Right lobe of liver (tissue), 6 donors: Measurements from ENCODE around the gene THBS4. TPM values are rescaled to one million over a fixed set of nuclear protein-coding genes. Genes with fewer than 3 reads are reported as not detected.
A peak's percentile ranks its signal among the peaks of the same experiment; 100 is the strongest.

Source experiments
- ATAC-seq, 4 donors: fragments of 200-7000 bp; cut with Tn5 transposase; one replicate each; pipeline ENCODE4 v1.9.1; 2020; ENCODE audit warnings: mild to moderate bottlenecking in 4 of 4, moderate library complexity in 4 of 4
- DNase-seq, 3 donors: peaks; one replicate each; pipeline ENCODE4 v3.0.0-alpha.2; 2020
- H3K27ac ChIP-seq, 3 donors: fragments of 200-600 bp; one replicate each; pipeline ENCODE4 v1.8.0; 2022
- H3K27me3 ChIP-seq, 2 donors: fragments of 200-600 bp; one replicate each; pipeline ENCODE4 v1.8.0; 2022
- H3K36me3 ChIP-seq, 4 donors: fragments of 200-600 bp; sonication (generic) in 1 of 4; one replicate each; pipeline versions ENCODE4 v1.5.1 to v1.8.0; 2017 to 2022; ENCODE audit warnings: control low read depth in 1 of 4
- H3K4me1 ChIP-seq, 4 donors: fragments of 200-600 bp; sonication (generic) in 1 of 4; one replicate each; pipeline versions ENCODE4 v1.5.1 to v1.8.0; 2017 to 2022; ENCODE audit warnings: control low read depth in 1 of 4
- H3K4me3 ChIP-seq, 3 donors: fragments of 200-600 bp; one replicate each; pipeline ENCODE4 v1.8.0; 2022
- H3K9me3 ChIP-seq, 4 donors: fragments of 200-600 bp; sonication (generic) in 1 of 4; one replicate each; pipeline versions ENCODE4 v1.5.1 to v1.8.0; 2017 to 2022; ENCODE audit warnings: control low read depth in 1 of 4
- CTCF ChIP-seq, 4 donors: fragments of 200-600 bp in 3 of 4; fragments of 450-650 bp in 1 of 4; IDR thresholded peaks; one replicate each; pipeline versions ENCODE4 v1.5.1 to v1.8.0; 2016 to 2022; ENCODE audit warnings: antibody characterized with exemption in 4 of 4, mild to moderate bottlenecking in 2 of 4
- POLR2A ChIP-seq: fragments of 450-650 bp; IDR thresholded peaks from one replicate; pipeline ENCODE4 v1.6.1; 2017; ENCODE audit warnings: antibody characterized with exemption, mild to moderate bottlenecking
- WGBS: methylation state at CpG from one replicate; pipeline ENCODE4 v1.1.6; 2018; ENCODE audit warnings: low coverage, low lambda C conversion rate; ENCODE audit not compliant: insufficient coverage; ENCODE audit errors: missing lambda C conversion rate; 5-methylcytosine and 5-hydroxymethylcytosine counted together
- intact Hi-C, 2 donors: fragments of 100-400 bp; cut with DNase I; formaldehyde crosslinking; loops; one replicate each; pipeline versions ENCODE4 v1.11.2 to v1.14.1; 2022
- total RNA-seq, 6 experiments: library from RNA; depleted of rRNA in 2 of 6; stranded (reverse); fragments of >200 nt in 2 of 6; fragmentation: NEBNext Ultra II Directional in 3 of 6; extraction: Animal tissue kit (Norgen Biotek cat#: 25700) in 3 of 6; gene quantifications; one replicate each; pipeline versions ENCODE4 v1.1.0 to v1.2.4, GENCODE V29; 2016 to 2023
- donor health status: DM: no; HTN: yes; CAD: no.
- donor health status: DM: no; HTN: no; CAD: no.
- donor health status: DM: no; HTN: no; CAD: no.
- donor health status: DM: no; HTN: yes; CAD: no.
- donor health status: DM: no; HTN: yes; CAD: no.

Gene THBS4
- total RNA-seq, 6 experiments from 2014 or later = 0.24 to 0.37 TPM; not detected in 4

- TF ChIP-seq CTCF (IDR thresholded peaks at IDR 0.05) (no peak), POLR2A (no peak)
Observed at GRCh38 chr5:80125022-80125961, 90.1 kb downstream of the THBS4 start.

GRCh38 chr5:80125962-80126480 is 90.9 kb downstream of the THBS4 start:
- intact Hi-C loops = no loop called here
- Histone ChIP-seq H3K36me3 (no peaks in the 10 kb centered on the region), H3K9me3 (no peaks in the 10 kb centered on the region), H3K4me1 (no peaks in the 10 kb centered on the region), H3K27ac (no peak overlapping the region), H3K4me3 (no peak overlapping the region), H3K27me3 (no peaks in the 10 kb centered on the region)
- WGBS = 38% methylated on average over 4 of the region's 4 CpGs
- DNase-seq (no peak), ATAC-seq (peak; percentile 15 to 52 (median 44))
- TF ChIP-seq CTCF (IDR thresholded peaks at IDR 0.05) (no peak), POLR2A (no peak)

More at GRCh38 chr5:80125022-80125961, 90.1 kb downstream of the THBS4 start:
- WGBS = 83% methylated on average over 9 of the region's 11 CpGs
- H3K36me3 ChIP-seq = no peaks in the 10 kb centered on the region
- ATAC-seq (peak in 3 of 4 donors; percentile 39 to 58 (median 52)), DNase-seq (no peak)
- no peaks in the 10 kb centered on the region for H3K4me1 ChIP-seq
- H3K27ac ChIP-seq = peak overlapping the region in 1 of 3 donors; percentile 4
- H3K27me3 ChIP-seq = no peaks in the 10 kb centered on the region
- no peaks in the 10 kb centered on the region for H3K9me3 ChIP-seq
- intact Hi-C loops = no loop called here
- H3K4me3 ChIP-seq = no peak overlapping the region

- H3K27ac ChIP-seq = no peak overlapping the region
- DNase-seq (no peak), ATAC-seq (peak in 3 of 4 donors; percentile 19 to 47 (median 42))
- intact Hi-C loops = no loop called here
- H3K9me3 ChIP-seq = no peaks in the 10 kb centered on the region
- no peak overlapping the region for H3K4me3 ChIP-seq
- no peaks in the 10 kb centered on the region for H3K36me3 ChIP-seq
- TF ChIP-seq POLR2A (no peak), CTCF (IDR thresholded peaks at IDR 0.05) (no peak)
- H3K27me3 ChIP-seq = no peaks in the 10 kb centered on the region
- 53% methylated on average over 4 of the region's 4 CpGs for WGBS
- no peaks in the 10 kb centered on the region for H3K4me1 ChIP-seq
Observed at GRCh38 chr5:80127116-80127552, 92.0 kb downstream of the THBS4 start.

GRCh38 chr5:80128141-80128540 is 93.0 kb downstream of the THBS4 start:
- TF ChIP-seq POLR2A (no peak), CTCF (IDR thresholded peaks at IDR 0.05) (no peak)
- ATAC-seq (no peak), DNase-seq (no peak)
- Histone ChIP-seq H3K4me1 (no peaks in the 10 kb centered on the region), H3K27me3 (no peaks in the 10 kb centered on the region), H3K27ac (no peak overlapping the region), H3K4me3 (no peak overlapping the region), H3K36me3 (no peaks in the 10 kb centered on the region), H3K9me3 (no peaks in the 10 kb centered on the region)
- intact Hi-C loops = no loop called here
- 58% methylated on average over 2 of the region's 2 CpGs for WGBS
